Body of pancreas (tissue), 4 donors: ENCODE measurements around the gene CHRD.

Experiments
- CTCF ChIP-seq, 7 experiments: fragments of 450-650 bp in 4 of 7; fragments of 200-600 bp in 3 of 7; sonication (generic) in 3 of 7; IDR thresholded peaks; one replicate each; pipeline ENCODE4 v1.5.1; 2016 to 2019; ENCODE audit warnings: antibody characterized with exemption in 7 of 7
- POLR2A ChIP-seq, 3 donors: fragments of 450-650 bp; IDR thresholded peaks; one replicate each; pipeline ENCODE4 v1.6.1; 2016; ENCODE audit warnings: antibody characterized with exemption in 3 of 3, mild to moderate bottlenecking in 2 of 3

GRCh38 chr3:184389935-184390528 lies 10.2 kb downstream of the CHRD start:
- TF ChIP-seq CTCF (IDR thresholded peaks at IDR 0.05) (no peak), POLR2A (IDR thresholded peaks at IDR 0.05) (no peak)
